ENCODE data around the gene RELB.

RELB gene

GRCh38 chr19:45069056-45069455 is 67.8 kb downstream of the RELB start:
- Histone ChIP-seq H3K4me3 (ENCODE audit: low read depth in 1 of 2, low read length in 2 of 2) (no peak overlapping the region), H3K4me1 (ENCODE audit: insufficient read depth, low read length) (no peaks in the 10 kb centered on the region), H3K27me3 (ENCODE audit: control insufficient read depth in 1 of 2, insufficient read depth in 2 of 2, low read length in 2 of 2) (no peaks in the 10 kb centered on the region), H3K9ac (ENCODE audit: low read length) (no peak overlapping the region), H3K36me3 (ENCODE audit: insufficient read depth, low read length) (peaks cover 49% of the 10 kb centered on the region), H3K27ac (ENCODE audit: low read depth, low read length) (no peak overlapping the region), H3K9me3 (ENCODE audit: low read length) (no peaks in the 10 kb centered on the region)

GRCh38 chr19:45070214-45070613 is 69.0 kb downstream of the RELB start:
- no peaks in the 10 kb centered on the region for H3K4me1 ChIP-seq (ENCODE audit: insufficient read depth, low read length)
- H3K9ac ChIP-seq (ENCODE audit: low read length): no peak overlapping the region
- peaks cover 43% of the 10 kb centered on the region for H3K36me3 ChIP-seq (ENCODE audit: insufficient read depth, low read length)
- H3K4me3 ChIP-seq (ENCODE audit: low read depth in 1 of 2, low read length in 2 of 2): no peak overlapping the region
- H3K9me3 ChIP-seq (ENCODE audit: low read length): no peaks in the 10 kb centered on the region
- no peak overlapping the region for H3K27ac ChIP-seq (ENCODE audit: low read depth, low read length)
- no peaks in the 10 kb centered on the region for H3K27me3 ChIP-seq (ENCODE audit: control insufficient read depth in 1 of 2, insufficient read depth in 2 of 2, low read length in 2 of 2)

- Histone ChIP-seq H3K36me3 (ENCODE audit: insufficient read depth, low read length) (peaks cover 39% of the 10 kb centered on the region), H3K9me3 (ENCODE audit: low read length) (no peaks in the 10 kb centered on the region), H3K4me1 (ENCODE audit: insufficient read depth, low read length) (no peaks in the 10 kb centered on the region), H3K27ac (ENCODE audit: low read depth, low read length) (no peak overlapping the region), H3K27me3 (ENCODE audit: control insufficient read depth in 1 of 2, insufficient read depth in 2 of 2, low read length in 2 of 2) (peaks cover 0 to 2% of the 10 kb centered on the region in 2 donors), H3K9ac (ENCODE audit: low read length) (no peak overlapping the region), H3K4me3 (ENCODE audit: low read depth in 1 of 2, low read length in 2 of 2) (no peak overlapping the region)
These were observed 69.7 kb downstream of the RELB start for GRCh38 chr19:45070861-45071544.

GRCh38 chr19:45071545-45071938 is 70.3 kb downstream of the RELB start:
- no peak overlapping the region for H3K27ac ChIP-seq (ENCODE audit: low read depth, low read length)
- no peaks in the 10 kb centered on the region for H3K9me3 ChIP-seq (ENCODE audit: low read length)
- H3K4me1 ChIP-seq (ENCODE audit: insufficient read depth, low read length): no peaks in the 10 kb centered on the region
- peaks cover 37% of the 10 kb centered on the region for H3K36me3 ChIP-seq (ENCODE audit: insufficient read depth, low read length)
- H3K9ac ChIP-seq (ENCODE audit: low read length): no peak overlapping the region
- H3K27me3 ChIP-seq (ENCODE audit: control insufficient read depth in 1 of 2, insufficient read depth in 2 of 2, low read length in 2 of 2): peaks cover 0 to 4% of the 10 kb centered on the region in 2 donors
- no peak overlapping the region for H3K4me3 ChIP-seq (ENCODE audit: low read depth in 1 of 2, low read length in 2 of 2)

GRCh38 chr19:45071969-45072790 is 70.9 kb downstream of the RELB start:
- H3K4me3 ChIP-seq (ENCODE audit: low read depth in 1 of 2, low read length in 2 of 2): no peak overlapping the region
- H3K27me3 ChIP-seq (ENCODE audit: control insufficient read depth in 1 of 2, insufficient read depth in 2 of 2, low read length in 2 of 2): peaks cover 0 to 4% of the 10 kb centered on the region in 2 donors
- H3K36me3 ChIP-seq (ENCODE audit: insufficient read depth, low read length): peaks cover 32% of the 10 kb centered on the region
- no peak overlapping the region for H3K9ac ChIP-seq (ENCODE audit: low read length)
- no peaks in the 10 kb centered on the region for H3K9me3 ChIP-seq (ENCODE audit: low read length)
- no peaks in the 10 kb centered on the region for H3K4me1 ChIP-seq (ENCODE audit: insufficient read depth, low read length)
- H3K27ac ChIP-seq (ENCODE audit: low read depth, low read length): no peak overlapping the region

- Histone ChIP-seq H3K36me3 (ENCODE audit: insufficient read depth, low read length) (peaks cover 11% of the 10 kb centered on the region), H3K9me3 (ENCODE audit: low read length) (no peaks in the 10 kb centered on the region), H3K4me3 (ENCODE audit: low read depth in 1 of 2, low read length in 2 of 2) (no peak overlapping the region), H3K27ac (ENCODE audit: low read depth, low read length) (no peak overlapping the region), H3K4me1 (ENCODE audit: insufficient read depth, low read length) (peaks cover 9% of the 10 kb centered on the region), H3K27me3 (ENCODE audit: control insufficient read depth in 1 of 2, insufficient read depth in 2 of 2, low read length in 2 of 2) (peaks cover 0 to 4% of the 10 kb centered on the region in 2 donors), H3K9ac (ENCODE audit: low read length) (no peak overlapping the region)
These were observed 73.6 kb downstream of the RELB start for GRCh38 chr19:45074744-45075300.

GRCh38 chr19:45075301-45076028 is 74.2 kb downstream of the RELB start:
- Histone ChIP-seq H3K9me3 (ENCODE audit: low read length) (no peaks in the 10 kb centered on the region), H3K9ac (ENCODE audit: low read length) (no peak overlapping the region), H3K4me3 (ENCODE audit: low read depth in 1 of 2, low read length in 2 of 2) (peak overlapping the region; percentile 34 to 38), H3K4me1 (ENCODE audit: insufficient read depth, low read length) (peaks cover 15% of the 10 kb centered on the region), H3K27ac (ENCODE audit: low read depth, low read length) (no peak overlapping the region), H3K27me3 (ENCODE audit: control insufficient read depth in 1 of 2, insufficient read depth in 2 of 2, low read length in 2 of 2) (peaks cover 0 to 4% of the 10 kb centered on the region in 2 donors), H3K36me3 (ENCODE audit: insufficient read depth, low read length) (peaks cover 5% of the 10 kb centered on the region)

GRCh38 chr19:45076029-45076850 is 75.0 kb downstream of the RELB start, which contains the start of gene ZNF296:
ZNF296 (minus strand) TSS chr19:45076478; CDS start chr19:45076373, 105 bp downstream.
- no peak within 1 kb of the TSS for H3K27ac ChIP-seq (ENCODE audit: low read depth, low read length)

GRCh38 chr19:45076851-45077730 is 75.8 kb downstream of the RELB start:
- Histone ChIP-seq H3K4me1 (ENCODE audit: insufficient read depth, low read length) (peaks cover 20% of the 10 kb centered on the region), H3K27ac (ENCODE audit: low read depth, low read length) (no peak overlapping the region), H3K27me3 (ENCODE audit: control insufficient read depth in 1 of 2, insufficient read depth in 2 of 2, low read length in 2 of 2) (peaks cover 0 to 4% of the 10 kb centered on the region in 2 donors), H3K4me3 (ENCODE audit: low read depth in 1 of 2, low read length in 2 of 2) (peak overlapping the region in 1 of 2 donors; percentile 38), H3K9me3 (ENCODE audit: low read length) (no peaks in the 10 kb centered on the region), H3K9ac (ENCODE audit: low read length) (no peak overlapping the region), H3K36me3 (ENCODE audit: insufficient read depth, low read length) (peaks cover 5% of the 10 kb centered on the region)

More at GRCh38 chr19:45076029-45076850, 75.0 kb downstream of the RELB start, which contains the start of gene ZNF296:
- Histone ChIP-seq H3K9me3 (ENCODE audit: low read length) (no peaks in the 10 kb centered on the region), H3K27me3 (ENCODE audit: control insufficient read depth in 1 of 2, insufficient read depth in 2 of 2, low read length in 2 of 2) (peaks cover 0 to 4% of the 10 kb centered on the region in 2 donors), H3K36me3 (ENCODE audit: insufficient read depth, low read length) (no peaks in the 10 kb centered on the region), H3K9ac (ENCODE audit: low read length) (no peak within 1 kb of the TSS), H3K4me1 (ENCODE audit: insufficient read depth, low read length) (peaks cover 20% of the 10 kb centered on the region), H3K4me3 (ENCODE audit: low read depth in 1 of 2, low read length in 2 of 2) (peak within 1 kb of the TSS; percentile 34 to 38)

All from muscle layer of colon (tissue), 2 donors.